ENCODE data around the gene ARHGAP26. TPM values are rescaled to one million over a fixed set of nuclear protein-coding genes. Genes with fewer than 3 reads are reported as not detected.

Gene ARHGAP26
- total RNA-seq, 1 experiment from 2014 or later = 11.8 TPM

DNA sequence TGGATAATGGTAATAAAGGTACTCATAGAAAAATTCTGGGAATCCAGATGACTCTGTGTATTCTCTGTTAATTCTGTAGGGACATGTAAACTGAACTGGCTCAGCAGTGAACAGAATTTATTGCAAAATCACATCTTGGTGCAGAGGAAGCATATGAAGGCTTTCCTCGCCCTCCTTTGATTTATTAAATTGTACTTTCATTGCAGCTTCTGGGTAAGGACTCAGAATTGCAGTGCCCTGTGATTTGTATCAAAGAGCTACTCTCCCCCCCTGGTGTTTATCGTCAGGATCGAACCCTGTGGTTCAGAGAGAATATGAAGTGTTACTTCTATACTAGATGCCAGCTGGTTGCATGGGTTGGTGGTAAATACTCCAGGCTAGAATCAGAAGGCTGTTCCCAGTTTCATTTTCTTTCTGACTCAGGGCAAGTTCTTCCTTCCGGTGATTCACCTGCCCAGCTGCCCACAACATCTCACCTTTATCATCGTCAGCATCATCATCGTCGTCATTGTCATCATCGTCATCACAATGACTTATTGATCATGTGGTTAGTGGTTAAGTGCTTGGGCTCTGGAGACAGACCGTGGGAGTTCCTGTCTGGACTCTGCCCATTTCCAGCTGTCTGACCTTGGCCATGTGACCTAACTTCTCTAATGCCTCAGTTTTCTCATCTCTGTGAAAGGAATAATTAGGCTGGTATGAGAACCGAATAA lies 238.8 kb downstream of the ARHGAP26 start:
- peak; percentile 27 for DNase-seq (ENCODE audit: low read depth, low spot score)
- in situ Hi-C loops (cut with HindIII; ENCODE audit: low pct_unique_long_range_greater_than_20kb, low sequenced_read_pairs) = no loop called here

DNA sequence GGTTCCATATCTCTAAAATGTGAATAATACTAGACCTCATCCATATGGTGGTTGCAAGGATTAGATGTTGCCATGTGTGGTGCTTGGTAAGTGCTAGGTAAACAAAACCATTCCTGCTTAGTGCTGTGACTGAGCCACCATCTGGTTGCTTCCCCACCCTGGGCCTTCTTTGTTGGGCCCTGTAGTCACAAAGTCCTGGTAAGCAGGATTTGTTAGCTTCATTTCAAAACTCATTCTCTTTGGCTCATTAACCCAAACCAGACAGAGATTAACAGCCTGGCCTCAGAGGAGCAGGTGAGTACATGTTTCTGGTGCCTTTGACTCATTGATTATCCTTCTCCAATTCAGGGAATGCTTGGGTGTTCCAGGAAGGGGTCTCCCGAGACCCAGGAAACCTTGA lies 240.2 kb downstream of the ARHGAP26 start:
- in situ Hi-C loops (cut with HindIII; ENCODE audit: low pct_unique_long_range_greater_than_20kb, low sequenced_read_pairs) = no loop called here

DNA sequence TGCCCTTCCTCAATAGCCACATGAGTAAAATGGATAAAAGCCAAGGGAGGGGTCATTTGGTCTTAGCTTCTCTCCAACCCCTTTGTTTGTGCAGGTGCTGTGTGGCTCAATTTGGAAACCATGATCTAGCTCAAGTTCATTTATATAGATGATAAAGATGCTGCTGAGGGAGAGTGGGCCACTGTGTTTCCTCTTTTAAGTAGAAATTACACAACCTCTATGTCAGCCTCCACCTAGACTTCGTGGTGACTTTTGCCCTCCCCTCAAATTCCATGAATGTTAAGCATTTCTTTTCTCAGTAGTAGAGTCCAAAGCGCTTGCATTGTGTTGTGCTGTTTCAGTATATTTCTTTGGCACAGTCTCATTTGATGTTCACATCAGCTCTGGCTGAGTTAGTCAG lies 241.4 kb downstream of the ARHGAP26 start:
- in situ Hi-C loops (cut with HindIII; ENCODE audit: low pct_unique_long_range_greater_than_20kb, low sequenced_read_pairs) = no loop called here
- DNase-seq (ENCODE audit: low read depth, low spot score) = no peak

More for the DNA sequence above, 240.2 kb downstream of the ARHGAP26 start:
- DNase-seq (ENCODE audit: low read depth, low spot score) = no peak

DNA sequence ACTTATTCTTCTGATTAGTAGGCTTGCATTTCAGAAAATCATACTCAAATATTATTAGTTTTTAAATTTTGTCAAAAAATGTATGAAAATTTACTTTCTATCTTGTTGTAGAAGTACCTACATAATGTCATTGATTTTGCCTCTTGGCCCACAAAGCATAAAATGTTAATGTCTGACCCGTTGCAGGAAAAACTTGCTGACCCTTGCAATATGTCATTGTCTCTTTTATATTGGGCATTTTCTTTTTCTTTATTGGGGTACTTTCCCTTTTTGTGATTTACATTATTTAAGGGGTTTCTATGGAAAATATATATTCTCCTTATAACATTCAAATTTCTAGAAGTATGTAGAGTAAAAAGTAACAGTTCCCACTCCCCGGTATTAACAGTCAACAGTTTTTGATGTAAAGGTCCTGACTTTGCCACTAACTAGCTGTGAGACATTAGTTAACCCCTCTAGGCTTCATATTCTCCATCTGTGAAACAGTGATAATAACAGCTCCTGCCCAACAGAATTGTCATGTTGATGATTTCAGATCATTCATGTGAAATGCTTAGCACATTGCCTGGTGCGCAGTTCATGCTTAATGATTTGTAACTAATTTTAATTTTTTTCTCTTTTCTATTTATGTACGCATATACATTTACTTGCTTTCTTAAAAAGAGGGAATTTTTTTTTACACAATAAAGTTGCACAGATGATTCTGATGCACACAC lies 243.2 kb downstream of the ARHGAP26 start:
- DNase-seq (ENCODE audit: low read depth, low spot score) = no peak
- in situ Hi-C loops (cut with HindIII; ENCODE audit: low pct_unique_long_range_greater_than_20kb, low sequenced_read_pairs) = no loop called here

DNA sequence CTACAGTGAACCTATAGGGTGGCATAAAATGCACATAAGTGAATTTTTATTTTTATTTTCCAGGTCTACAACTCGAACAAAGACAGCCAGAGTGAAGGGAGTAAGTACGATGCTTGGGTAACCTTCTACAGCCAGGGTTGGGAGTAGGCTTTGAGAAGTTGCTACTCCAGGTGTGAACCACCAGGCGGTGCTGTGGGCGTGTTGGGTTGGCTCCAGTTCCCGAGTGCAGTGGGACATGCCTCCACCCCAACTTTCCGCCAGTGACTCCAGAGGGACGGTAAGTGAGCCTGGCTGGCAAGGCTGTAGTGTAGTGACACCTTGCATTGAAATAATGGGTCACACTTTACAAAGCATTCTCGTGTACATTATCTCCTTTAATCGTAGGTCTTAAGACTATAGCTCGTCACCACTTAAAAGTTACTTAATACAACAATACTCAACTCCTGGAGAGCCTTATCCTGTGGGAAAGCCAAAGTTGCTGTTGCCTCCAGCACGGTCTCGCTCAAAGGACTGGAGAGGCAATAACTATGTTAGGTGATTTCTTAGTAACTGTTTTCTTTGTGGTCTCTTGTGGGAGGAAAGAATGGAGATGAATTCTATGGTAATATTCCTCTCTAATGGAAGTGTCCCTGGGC lies 244.0 kb downstream of the ARHGAP26 start:
- DNase-seq (ENCODE audit: low read depth, low spot score) = peak; percentile 39
- in situ Hi-C loops (cut with HindIII; ENCODE audit: low pct_unique_long_range_greater_than_20kb, low sequenced_read_pairs) = no loop called here

DNA sequence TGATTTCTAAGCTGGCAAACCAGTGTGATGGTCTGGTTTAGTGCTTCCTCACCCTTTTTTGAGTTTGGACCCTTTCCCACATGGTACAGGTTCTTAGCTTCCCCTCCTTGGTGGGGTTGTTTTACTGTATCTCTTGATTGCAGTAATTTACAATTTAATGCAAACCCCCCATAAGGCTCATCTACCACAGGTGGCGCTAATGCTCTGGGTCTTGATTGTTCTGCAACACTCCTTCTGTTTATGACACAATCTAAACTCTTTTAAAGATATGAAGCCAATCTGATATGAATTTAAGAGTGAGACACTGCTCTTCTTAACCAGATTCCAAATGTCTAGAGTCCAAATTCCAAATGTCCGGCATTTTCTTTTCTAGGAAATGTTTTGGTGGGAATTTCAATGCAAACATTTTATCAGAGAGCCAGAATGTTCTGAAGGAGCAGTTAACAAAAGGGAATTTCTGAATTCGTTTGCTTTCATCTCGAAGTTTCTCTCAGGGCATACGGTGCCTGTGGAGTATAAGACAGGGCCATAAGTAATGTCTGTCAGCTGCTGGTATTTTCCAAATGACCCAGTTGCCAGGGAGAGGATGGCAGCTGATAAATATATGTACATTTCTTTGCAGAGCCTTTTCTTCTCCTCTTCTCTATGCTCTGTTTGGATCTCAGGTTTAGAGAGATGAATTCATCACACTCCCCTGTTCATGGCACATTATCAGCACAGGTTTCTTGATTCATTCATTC lies 246.8 kb downstream of the ARHGAP26 start:
- peak; percentile 60 for DNase-seq (ENCODE audit: low read depth, low spot score)
- in situ Hi-C loops (cut with HindIII; ENCODE audit: low pct_unique_long_range_greater_than_20kb, low sequenced_read_pairs) = no loop called here

DNA sequence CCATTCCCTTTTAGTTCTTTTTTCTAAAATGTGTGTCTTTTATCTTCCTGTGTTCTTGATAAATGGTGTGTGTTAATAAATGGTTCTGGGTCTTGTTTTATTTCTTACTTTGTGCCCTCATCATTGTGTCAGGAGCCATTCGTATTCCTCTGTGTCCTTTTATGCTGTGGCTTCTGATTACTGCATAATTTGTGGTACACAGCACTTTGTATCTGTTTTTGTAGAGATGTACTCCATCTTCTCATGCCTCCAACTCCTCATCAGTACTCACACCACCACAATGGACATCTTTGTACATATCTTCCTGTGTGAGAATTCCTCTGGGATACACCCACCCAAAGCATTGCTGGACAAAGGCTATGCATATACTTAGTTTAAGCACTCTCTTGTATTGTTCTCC lies 247.4 kb downstream of the ARHGAP26 start:
- in situ Hi-C loops (cut with HindIII; ENCODE audit: low pct_unique_long_range_greater_than_20kb, low sequenced_read_pairs) = no loop called here
- no peak for DNase-seq (ENCODE audit: low read depth, low spot score)

DNA sequence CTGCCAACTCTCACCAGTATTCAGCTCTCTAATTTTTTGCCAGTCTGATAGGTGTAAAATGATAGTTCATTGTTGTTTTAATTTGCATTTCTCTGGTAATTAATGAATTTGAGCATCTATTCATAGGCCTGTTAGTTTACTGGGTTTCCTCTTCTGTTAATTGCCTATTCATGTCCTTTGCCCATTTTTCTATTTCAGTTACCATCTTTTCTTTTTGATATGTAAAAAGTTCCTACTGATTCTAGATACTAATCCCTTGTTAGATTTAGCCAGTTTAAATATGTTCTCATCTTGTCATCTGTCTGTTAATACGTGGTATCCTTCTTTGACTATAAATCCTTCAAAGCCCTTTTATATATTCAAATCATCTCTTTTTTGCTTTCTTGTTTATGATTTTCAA lies 247.8 kb downstream of the ARHGAP26 start:
- DNase-seq (ENCODE audit: low read depth, low spot score) = no peak
- in situ Hi-C loops (cut with HindIII; ENCODE audit: low pct_unique_long_range_greater_than_20kb, low sequenced_read_pairs) = no loop called here

DNA sequence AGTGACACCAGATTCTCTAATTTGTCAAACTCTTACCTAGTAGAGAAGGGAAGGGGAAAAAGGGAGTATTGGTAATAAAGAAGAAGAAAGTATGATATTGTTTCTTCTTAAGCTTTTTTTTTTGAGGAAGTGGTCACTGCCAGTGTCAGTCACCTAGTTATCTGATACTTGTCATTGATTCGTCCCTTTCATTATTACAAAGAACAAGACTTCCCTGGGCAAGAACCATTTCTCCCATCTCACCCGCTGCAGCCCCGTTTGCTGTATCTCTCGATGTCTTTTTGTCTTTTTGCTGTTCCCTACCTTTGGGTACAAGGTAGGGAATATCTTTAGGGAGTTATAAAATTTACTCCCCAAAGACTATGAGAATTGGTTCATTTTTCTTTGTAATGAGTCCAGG lies 249.0 kb downstream of the ARHGAP26 start:
- no peak for DNase-seq (ENCODE audit: low read depth, low spot score)
- in situ Hi-C loops (cut with HindIII; ENCODE audit: low pct_unique_long_range_greater_than_20kb, low sequenced_read_pairs) = no loop called here

DNA sequence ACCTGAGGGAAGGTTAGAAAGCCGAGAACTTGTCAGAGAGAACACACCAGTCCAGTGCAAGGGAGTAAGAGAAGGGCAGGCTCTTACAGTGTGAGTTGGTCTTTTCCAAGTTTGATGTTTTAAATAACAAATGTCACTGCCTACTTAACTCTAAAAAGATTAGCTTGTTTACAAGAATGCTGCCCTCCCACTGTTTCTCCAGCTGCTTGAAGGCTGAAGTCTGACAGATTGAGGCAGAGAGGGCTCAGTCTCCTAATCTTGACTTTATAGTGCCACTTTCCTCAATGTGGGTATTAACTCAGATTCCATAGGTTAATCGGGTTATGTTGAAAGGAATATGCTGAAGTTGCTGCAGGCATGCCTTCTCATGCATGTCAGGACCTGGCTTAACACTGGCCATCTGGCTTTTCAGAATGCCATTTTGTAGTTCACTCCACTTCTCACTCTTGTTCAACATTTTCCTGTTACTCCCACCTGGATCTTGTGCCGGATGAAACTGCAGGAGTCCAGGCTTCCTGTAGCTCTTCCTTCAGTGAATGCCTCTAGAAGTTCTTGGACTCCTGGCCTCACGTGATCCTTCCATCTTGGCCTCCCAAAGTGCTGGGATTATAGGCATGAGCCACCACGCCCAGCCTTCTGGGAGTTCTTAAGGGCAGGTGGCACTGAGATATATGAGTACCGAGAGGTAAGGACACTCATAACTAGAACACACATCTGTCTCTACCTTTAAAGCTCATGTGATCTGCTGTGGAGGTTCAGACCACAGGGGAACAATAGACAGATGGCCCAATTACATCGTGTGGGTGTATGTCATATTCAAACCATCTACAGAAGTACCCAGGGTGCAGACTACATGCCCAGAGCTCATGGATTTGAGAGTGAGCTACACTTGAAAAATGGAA lies 249.7 kb downstream of the ARHGAP26 start:
- in situ Hi-C loops (cut with HindIII; ENCODE audit: low pct_unique_long_range_greater_than_20kb, low sequenced_read_pairs) = no loop called here
- no peak for DNase-seq (ENCODE audit: low read depth, low spot score)

DNA sequence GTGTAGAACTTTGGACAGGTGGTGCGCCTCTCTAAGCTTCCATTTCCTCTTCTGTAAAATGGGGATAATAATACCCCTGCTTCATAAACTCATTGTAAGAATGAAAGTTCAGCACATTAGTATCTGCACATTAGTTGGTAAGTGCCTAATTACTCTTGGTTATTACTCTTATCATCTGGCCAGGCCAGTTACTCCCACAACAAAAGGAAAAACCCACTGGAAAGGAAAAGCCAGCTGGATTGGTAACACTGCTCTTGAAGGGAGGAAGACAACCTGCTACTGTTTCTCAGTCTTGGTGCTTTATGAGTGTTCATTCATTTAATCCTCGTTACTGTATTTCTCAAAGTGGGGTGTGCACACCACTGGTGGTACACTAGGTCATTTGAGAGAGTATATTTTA lies 251.4 kb downstream of the ARHGAP26 start:
- in situ Hi-C loops (cut with HindIII; ENCODE audit: low pct_unique_long_range_greater_than_20kb, low sequenced_read_pairs) = no loop called here
- no peak for DNase-seq (ENCODE audit: low read depth, low spot score)

DNA sequence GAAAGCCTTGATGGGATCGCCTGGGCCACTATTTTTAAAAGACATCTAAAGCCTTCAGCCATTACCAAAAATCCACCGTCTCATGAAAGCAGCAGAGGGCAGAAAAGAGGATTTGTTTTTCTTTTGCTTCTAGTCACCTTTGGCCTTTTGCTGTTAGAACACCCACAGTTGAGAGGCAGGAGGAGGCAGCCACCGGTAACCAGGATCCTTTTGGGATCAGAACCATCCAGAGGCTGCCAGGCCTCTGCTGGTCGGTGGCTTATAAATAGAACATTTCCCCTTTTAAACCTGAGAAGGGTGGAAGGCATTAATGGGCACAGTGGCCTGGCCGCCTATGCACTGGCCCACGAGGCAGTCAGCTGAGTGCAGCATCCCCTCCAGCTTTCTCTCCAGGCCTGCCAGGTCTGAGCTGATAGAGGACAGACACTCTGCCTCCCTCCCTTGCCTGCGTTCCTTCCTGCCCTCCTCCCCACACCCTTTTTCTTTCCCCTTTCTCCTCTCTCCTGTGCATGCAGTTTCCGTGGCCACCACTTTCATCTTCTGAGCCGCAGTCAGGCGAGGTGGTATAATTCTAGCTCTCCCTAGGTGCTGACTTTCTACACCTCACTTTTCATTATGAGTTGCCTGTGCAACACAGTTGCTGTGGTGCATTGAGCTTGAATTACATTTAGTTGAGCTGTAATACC lies 253.4 kb downstream of the ARHGAP26 start:
- in situ Hi-C loops (cut with HindIII; ENCODE audit: low pct_unique_long_range_greater_than_20kb, low sequenced_read_pairs) = no loop called here
- DNase-seq (ENCODE audit: low read depth, low spot score) = peak; percentile 36

DNA sequence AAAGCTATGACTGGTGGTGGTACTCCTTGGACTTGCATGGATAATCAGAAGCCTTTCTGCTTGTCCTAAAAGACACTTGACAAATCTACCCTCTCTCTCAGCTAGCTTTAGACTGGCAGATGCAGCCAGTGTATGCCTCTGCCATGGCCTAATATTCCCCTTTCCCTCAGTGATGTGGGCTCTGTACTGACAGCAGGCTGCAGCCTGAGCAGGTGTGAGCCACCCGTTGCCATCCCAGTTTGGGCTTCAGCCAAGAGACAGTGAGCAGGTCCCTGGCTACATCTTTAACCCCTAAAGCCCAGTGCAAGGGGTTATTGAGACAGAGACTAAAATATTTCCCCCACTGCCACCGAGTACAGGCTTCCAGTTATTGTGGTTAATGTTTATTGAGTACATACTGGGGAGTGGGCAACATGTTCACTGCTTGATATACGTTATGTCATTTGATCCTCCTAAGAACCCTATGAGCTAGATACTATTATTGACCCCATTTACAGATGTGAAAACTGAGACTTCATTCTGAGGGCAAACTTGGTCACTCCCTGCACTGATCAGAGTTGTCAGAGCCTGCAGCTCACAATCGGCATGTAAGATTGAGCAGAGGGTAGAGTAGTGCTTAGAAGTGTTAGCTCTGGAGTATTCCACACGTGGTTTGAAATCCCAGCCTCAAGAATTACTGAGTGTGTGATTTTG lies 254.2 kb downstream of the ARHGAP26 start:
- DNase-seq (ENCODE audit: low read depth, low spot score) = no peak
- in situ Hi-C loops (cut with HindIII; ENCODE audit: low pct_unique_long_range_greater_than_20kb, low sequenced_read_pairs) = no loop called here

DNA sequence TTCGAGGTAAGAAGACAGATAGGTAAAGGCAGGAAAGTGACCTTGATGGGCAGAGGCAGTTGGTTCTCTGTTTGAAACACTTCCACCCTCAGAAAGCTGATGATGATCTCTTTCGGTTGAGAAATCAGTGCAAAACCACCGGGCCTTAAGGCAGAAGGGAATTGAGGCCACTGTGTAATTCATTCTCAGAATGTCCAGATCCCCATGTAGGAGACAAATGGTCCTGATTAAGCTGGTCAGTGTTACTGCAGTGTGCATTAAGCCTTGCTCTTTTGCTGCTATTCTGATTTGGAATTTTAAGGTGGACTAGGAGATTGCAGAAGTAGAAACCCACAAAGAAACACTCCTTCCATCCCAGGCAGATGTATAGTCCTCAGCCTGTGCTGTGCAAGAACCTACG lies 255.2 kb downstream of the ARHGAP26 start:
- no peak for DNase-seq (ENCODE audit: low read depth, low spot score)
- in situ Hi-C loops (cut with HindIII; ENCODE audit: low pct_unique_long_range_greater_than_20kb, low sequenced_read_pairs) = no loop called here

DNA sequence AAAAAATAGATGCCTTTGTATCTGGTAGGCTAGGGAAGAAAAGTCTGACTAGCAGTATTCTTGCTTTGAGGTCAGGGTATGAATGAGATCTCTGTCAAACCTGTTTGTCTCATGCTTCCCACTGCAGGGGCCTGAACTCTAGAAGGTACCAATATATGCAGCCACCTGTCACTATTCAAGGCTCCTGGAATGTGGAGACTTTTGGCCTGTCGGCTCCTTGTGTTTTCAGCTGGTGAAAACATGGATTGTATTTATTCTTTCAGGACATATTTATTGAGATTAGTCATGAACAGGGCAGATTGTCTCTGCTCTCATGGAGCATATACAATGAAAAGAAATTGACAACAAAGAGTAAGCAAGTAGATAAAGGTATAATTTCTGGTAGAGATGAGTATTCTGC lies 255.8 kb downstream of the ARHGAP26 start:
- in situ Hi-C loops (cut with HindIII; ENCODE audit: low pct_unique_long_range_greater_than_20kb, low sequenced_read_pairs) = no loop called here
- DNase-seq (ENCODE audit: low read depth, low spot score) = no peak

DNA sequence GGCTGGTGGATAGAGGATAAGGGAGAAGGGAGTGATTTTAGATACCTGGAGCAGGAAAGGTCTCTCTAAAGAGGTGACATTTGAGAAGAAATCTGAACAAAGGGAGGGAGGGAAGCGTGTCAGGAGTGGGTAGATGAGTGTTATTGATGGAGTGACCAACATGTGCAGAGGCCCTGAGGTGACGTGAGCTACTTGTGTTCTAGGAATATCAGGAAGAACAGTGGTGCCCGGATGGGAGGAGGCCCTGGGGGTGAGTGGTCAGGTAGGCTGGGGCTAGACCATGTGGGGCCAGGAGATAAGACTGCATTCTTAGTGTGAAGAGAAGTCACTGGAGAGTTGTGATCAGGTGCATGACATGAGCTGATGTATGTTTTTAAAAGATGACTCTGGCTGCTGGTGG lies 256.2 kb downstream of the ARHGAP26 start:
- in situ Hi-C loops (cut with HindIII; ENCODE audit: low pct_unique_long_range_greater_than_20kb, low sequenced_read_pairs) = no loop called here
- no peak for DNase-seq (ENCODE audit: low read depth, low spot score)

Measured in SK-MEL-5 (cell line).